HCT116 (cell line): Measurements from ENCODE around the gene CD93.

ENCODE experiments used
- CTCF ChIP-seq, 3 experiments: fragments of 200-600 bp in 1 of 3; sonication (generic) in 1 of 3; IDR thresholded peaks in 2 of 3; conservative IDR thresholded peaks in 1 of 3; 2 replicates each; pipeline ENCODE4 v1.5.1; 2012 to 2017; ENCODE audit warnings: low read depth in 2 of 3, low read length in 2 of 3, antibody characterized with exemption in 1 of 3, borderline replicate concordance in 1 of 3, control low read depth in 1 of 3, mild to moderate bottlenecking in 1 of 3, mixed read lengths in 1 of 3, mixed run types in 1 of 3, moderate library complexity in 1 of 3; ENCODE audit not compliant: insufficient read depth in 1 of 3
- EGR1 ChIP-seq: IDR thresholded peaks from 2 replicates; pipeline ENCODE4 v1.6.1; 2012; ENCODE audit warnings: low read depth
- EZH2phosphoT487 ChIP-seq: fragments of 200-600 bp; IDR thresholded peaks from 2 replicates; pipeline ENCODE4 v1.6.1; 2018; ENCODE audit warnings: antibody characterized with exemption, borderline replicate concordance
- POLR2A ChIP-seq: IDR thresholded peaks from 2 replicates; pipeline ENCODE4 v1.7.0; 2011; ENCODE audit warnings: borderline replicate concordance; ENCODE audit not compliant: insufficient read depth, insufficient read length; ENCODE audit errors: extremely low read depth
- POLR2AphosphoS5 ChIP-seq: IDR thresholded peaks from 2 replicates; pipeline ENCODE4 v1.6.1; 2011; ENCODE audit warnings: mild to moderate bottlenecking, low read depth, low read length, moderate library complexity
- RAD21 ChIP-seq: IDR thresholded peaks from 2 replicates; pipeline ENCODE4 v1.6.1; 2012; ENCODE audit warnings: low read depth, mild to moderate bottlenecking
- REST ChIP-seq: IDR thresholded peaks from 2 replicates; pipeline ENCODE4 v1.6.1; 2012; ENCODE audit warnings: low read depth
- SIN3A ChIP-seq: IDR thresholded peaks from 2 replicates; pipeline ENCODE4 v1.6.1; 2012; ENCODE audit warnings: low read depth
- YY1 ChIP-seq: IDR thresholded peaks from 2 replicates; pipeline ENCODE4 v1.6.1; 2011; ENCODE audit warnings: low read length, low read depth, moderate library complexity, mild to moderate bottlenecking; ENCODE audit not compliant: insufficient replicate concordance; ENCODE audit errors: extremely low read depth
- ZBTB33 ChIP-seq: IDR thresholded peaks from 2 replicates; pipeline ENCODE4 v1.6.1; 2011; ENCODE audit warnings: mild to moderate bottlenecking, low read length, moderate library complexity; ENCODE audit not compliant: insufficient replicate concordance; ENCODE audit errors: extremely low read depth

- TF ChIP-seq CTCF (IDR thresholded peaks at IDR 0.05 in 2 of 3, conservative IDR thresholded peaks at IDR 0.05 in 1 of 3; ENCODE audit: borderline replicate concordance in 1 of 3, insufficient read depth in 1 of 3, low read depth in 2 of 3, low read length in 2 of 3), result peak; percentile 54 to 73 (median 70); a peak in 5 of 6 replicates
- no peak for TF ChIP-seq EGR1
- no peak for TF ChIP-seq POLR2A
- no peak for TF ChIP-seq POLR2AphosphoS5
- TF ChIP-seq RAD21, result peak; percentile 73
- no peak for TF ChIP-seq SIN3A
- TF ChIP-seq EZH2phosphoT487, result no peak
- no peak for TF ChIP-seq REST
- no peak for TF ChIP-seq ZBTB33
- no peak for TF ChIP-seq YY1
These were observed 35.1 kb downstream of the CD93 start for GRCh38 chr20:23050847-23051627.
